IMR-90 (cell line): ENCODE measurements around the gene GBF1. TPM values are rescaled to one million over a fixed set of nuclear protein-coding genes. Genes with fewer than 3 reads are reported as not detected.

ENCODE experiments used
- ATAC-seq: fragments of 200-7000 bp; cut with Tn5 transposase; 2 replicates; pipeline ENCODE4 v1.9.1; 2020; ENCODE audit warnings: low read depth, mild to moderate bottlenecking, moderate library complexity
- BruUV-seq: library from RNA; stranded (reverse); fragments of 400-500 nt; replicated peaks from 2 replicates; lab custom pipeline; 2021; lab: Mats Ljungman, UMichigan
- CTCF ChIA-PET: fragments of 300-600 bp; formaldehyde crosslinking; extraction: SDS; loops from one replicate; lab custom pipeline; 2021; ENCODE audit warnings: antibody characterized with exemption; lab: Yijun Ruan, JAX
- POLR2A ChIA-PET: fragments of 300-600 bp; sonication (Branson Sonifier 250); formaldehyde crosslinking; loops from one replicate; lab custom pipeline; 2022; ENCODE audit warnings: antibody characterized with exemption; ENCODE audit not compliant: unreplicated experiment; lab: Charles Lee
- DNase-seq: peaks from one replicate; pipeline ENCODE4 v3.0.0; 2013
- H2AFZ ChIP-seq: replicated peaks from 2 replicates; pipeline ENCODE3; 2013; ENCODE audit warnings: low read length, mild to moderate bottlenecking; ENCODE audit not compliant: poor library complexity
- H2AK5ac ChIP-seq: 2 replicates; pipeline ENCODE4 v1.6.1; 2013; ENCODE audit warnings: low read depth, low read length, inconsistent platforms
- H2AK9ac ChIP-seq: replicated peaks from 2 replicates; pipeline ENCODE3; 2013; ENCODE audit warnings: mild to moderate bottlenecking, low read depth, low read length, moderate library complexity; ENCODE audit not compliant: poor library complexity
- H2BK120ac ChIP-seq: 2 replicates; pipeline ENCODE4 v1.6.1; 2013; ENCODE audit warnings: low read depth, low read length, inconsistent platforms
- H2BK15ac ChIP-seq: 3 replicates; pipeline ENCODE4 v1.6.1; 2013; ENCODE audit warnings: low read depth, low read length, inconsistent platforms
- H2BK20ac ChIP-seq: 2 replicates; pipeline ENCODE4 v1.6.1; 2013; ENCODE audit warnings: low read depth, mild to moderate bottlenecking, inconsistent platforms, low read length, moderate library complexity
- H2BK5ac ChIP-seq: 2 replicates; pipeline ENCODE4 v1.6.1; 2013; ENCODE audit warnings: mild to moderate bottlenecking, low read depth, low read length, inconsistent platforms; ENCODE audit not compliant: poor library complexity, severe bottlenecking
- H3K14ac ChIP-seq: replicated peaks from 2 replicates; pipeline ENCODE4 v1.6.1; 2013; ENCODE audit warnings: low read depth, low read length, inconsistent platforms
- H3K18ac ChIP-seq: 2 replicates; pipeline ENCODE4 v1.6.1; 2013; ENCODE audit warnings: low read depth, low read length, control low read depth
- H3K23ac ChIP-seq: 2 replicates; pipeline ENCODE4 v1.6.1; 2013; ENCODE audit warnings: low read depth, low read length, inconsistent platforms
- H3K27ac ChIP-seq: 2 replicates; pipeline ENCODE4 v1.5.1; 2013; ENCODE audit warnings: mild to moderate bottlenecking, control low read depth, low read length; ENCODE audit not compliant: insufficient read depth
- H3K27me3 ChIP-seq: 2 replicates; pipeline ENCODE4 v1.6.1; 2013; ENCODE audit warnings: low read length; ENCODE audit not compliant: control insufficient read depth, insufficient read depth
- H3K36me3 ChIP-seq: 2 replicates; pipeline ENCODE4 v1.6.1; 2013; ENCODE audit warnings: low read length, mixed read lengths; ENCODE audit not compliant: control insufficient read depth, insufficient read depth
- H3K4ac ChIP-seq: 2 replicates; pipeline ENCODE4 v1.6.1; 2013; ENCODE audit warnings: low read depth, low read length, inconsistent platforms
- H3K4me1 ChIP-seq: 2 replicates; pipeline ENCODE4 v1.6.1; 2013; ENCODE audit warnings: low read length, mixed read lengths; ENCODE audit not compliant: control insufficient read depth, insufficient read depth
- H3K4me2 ChIP-seq: 2 replicates; pipeline ENCODE4 v1.6.1; 2013; ENCODE audit warnings: low read depth, mild to moderate bottlenecking, control low read depth, low read length, moderate library complexity
- H3K4me3 ChIP-seq: 2 replicates; pipeline ENCODE4 v1.5.1; 2013; ENCODE audit warnings: low read depth, mild to moderate bottlenecking, control low read depth, low read length, moderate library complexity; ENCODE audit not compliant: insufficient read depth
- H3K56ac ChIP-seq: 2 replicates; pipeline ENCODE4 v1.6.1; 2013; ENCODE audit warnings: low read length, inconsistent platforms; ENCODE audit not compliant: insufficient read depth; ENCODE audit errors: extremely low read depth
- H3K79me1 ChIP-seq, 2 experiments: 2 replicates each; pipeline ENCODE4 v1.6.1; 2013; ENCODE audit warnings: low read length in 2 of 2, inconsistent platforms in 1 of 2, low read depth in 1 of 2
- H3K9ac ChIP-seq: 2 replicates; pipeline ENCODE4 v1.6.1; 2013; ENCODE audit warnings: low read depth, low read length, control low read depth
- H3K9me1 ChIP-seq: 2 replicates; pipeline ENCODE4 v1.6.1; 2013; ENCODE audit warnings: low read length, inconsistent platforms; ENCODE audit not compliant: insufficient read depth
- H3K9me3 ChIP-seq: 2 replicates; pipeline ENCODE4 v1.6.1; 2013; ENCODE audit warnings: low read length; ENCODE audit not compliant: control insufficient read depth, insufficient read depth
- H4K20me1 ChIP-seq: 2 replicates; pipeline ENCODE4 v1.6.1; 2013; ENCODE audit warnings: low read length, inconsistent platforms; ENCODE audit not compliant: insufficient read depth
- H4K5ac ChIP-seq: 2 replicates; pipeline ENCODE4 v1.6.1; 2013; ENCODE audit warnings: mild to moderate bottlenecking, low read depth, low read length, control low read depth
- H4K8ac ChIP-seq, 2 experiments: 2 replicates each; pipeline ENCODE4 v1.6.1; 2013; ENCODE audit warnings: low read depth in 2 of 2, low read length in 2 of 2, control low read depth in 1 of 2, inconsistent platforms in 1 of 2
- H4K91ac ChIP-seq: 2 replicates; pipeline ENCODE4 v1.6.1; 2013; ENCODE audit warnings: low read depth, low read length, inconsistent platforms; ENCODE audit not compliant: insufficient read depth
- CEBPB ChIP-seq: IDR thresholded peaks from 2 replicates; pipeline ENCODE4 v1.6.1; 2012; ENCODE audit warnings: low read depth, low read length, improper control_type of control experiment
- MXI1 ChIP-seq: IDR thresholded peaks from 2 replicates; pipeline ENCODE4 v1.6.1; 2012; ENCODE audit warnings: low read depth, mild to moderate bottlenecking, low read length, moderate library complexity, borderline replicate concordance
- NFE2L2 ChIP-seq: fragments of 150-350 bp; IDR thresholded peaks from 2 replicates; pipeline ENCODE4 v1.6.1; 2016; ENCODE audit warnings: low read depth, mild to moderate bottlenecking, low read length
- WGBS, 2 experiments: methylation state at CpG; one replicate each; pipeline versions ENCODE4 v1.1.5 to v1.1.7; 2013; ENCODE audit warnings: missing lambda C conversion rate in 2 of 2; ENCODE audit not compliant: insufficient read length in 1 of 2; ENCODE audit errors: extremely low coverage in 2 of 2; 5-methylcytosine and 5-hydroxymethylcytosine counted together
- dilution Hi-C: fragments of 300-500 bp; cut with HindIII; formaldehyde crosslinking; loops from one replicate; pipeline ENCODE4 v1.14.3; 2018; ENCODE audit warnings: low sequenced_read_pairs; ENCODE audit not compliant: unreplicated experiment
- in situ Hi-C: fragments of 300-500 bp; cut with MboI; formaldehyde crosslinking; loops from 3 replicates; pipeline ENCODE4 v1.14.3; 2019; ENCODE audit warnings: low sequenced_read_pairs, inconsistent platforms, mixed read lengths
- intact Hi-C: fragments of 100-400 bp; cut with micrococcal nuclease; formaldehyde crosslinking; loops from 2 replicates; pipeline ENCODE4 v1.10.0; 2022
- polyA plus RNA-seq, 3 experiments: library from polyadenylated mRNA; depleted of rRNA; stranded (reverse); fragments of >200 nt; gene quantifications; 2 replicates each; pipeline ENCODE4 v1.2.3, GENCODE V29; 2012; ENCODE audit warnings: low replicate concordance in 1 of 3
- total RNA-seq: library from RNA; depleted of rRNA; stranded (reverse); fragments of >200 nt; gene quantifications from 2 replicates; pipeline ENCODE4 v1.2.3, GENCODE V29; 2012

GBF1 gene
- total and polyA plus RNA-seq, 2 of the 4 experiments (the other 2 are of a cell fraction): 38.7 to 40.1 TPM

- Histone ChIP-seq H3K56ac (no peak overlapping the region), H3K79me1 (peaks cover 0 to 4% of the 10 kb centered on the region in 2 experiments; a peak in 1 of 4 replicates), H2BK5ac (no peak overlapping the region), H3K14ac (0 out of 2 replicates have a peak overlapping the region, but pooled peaks have one; percentile 15), H2BK15ac (no peak overlapping the region), H2BK120ac (no peak overlapping the region), H3K36me3 (no peaks in the 10 kb centered on the region), H2BK20ac (no peak overlapping the region), H3K4ac (peak overlapping the region; percentile 52), H3K9ac (peak overlapping the region; percentile 22), H4K8ac (peak overlapping the region; percentile 51 to 80; a peak in 2 of 4 replicates), H3K4me2 (peak overlapping the region; percentile 36), H3K18ac (no peak overlapping the region; the same call in 1 of the 2 replicates), H3K9me3 (no peaks in the 10 kb centered on the region), H4K5ac (peak overlapping the region; percentile 51; the same call in 1 of the 2 replicates), H2AK5ac (peak overlapping the region; percentile 83; the same call in 1 of the 2 replicates), H4K20me1 (no peaks in the 10 kb centered on the region; the same call in 1 of the 2 replicates), H4K91ac (no peak overlapping the region; the same call in 1 of the 2 replicates), H3K4me3 (peak overlapping the region; percentile 30), H3K4me1 (peaks cover 8% of the 10 kb centered on the region; the same call in 1 of the 2 replicates), H2AK9ac (peak overlapping the region; percentile 86), H3K27ac (no peak overlapping the region; the same call in 1 of the 2 replicates), H2AFZ (peak overlapping the region; percentile 88), H3K27me3 (peaks cover 64% of the 10 kb centered on the region), H3K23ac (no peak overlapping the region), H3K9me1 (peaks cover 11% of the 10 kb centered on the region; the same call in 1 of the 2 replicates)
- in situ Hi-C loops (no loop called here), dilution Hi-C loops (no loop called here), intact Hi-C loops (no loop called here)
- no TSS peak for BruUV-seq
- POLR2A ChIA-PET: no interaction called here
- peak; percentile 22; the same call in 1 of the 2 replicates for TF ChIP-seq MXI1
- TF ChIP-seq NFE2L2: no peak
- no peak for TF ChIP-seq CEBPB
- DNase-seq (no peak), ATAC-seq (peak; percentile 56)
- CTCF ChIA-PET: interaction anchor here (0.6 to 0.7 kb wide), 2 partner anchors 8 to 11 kb away, joined by 3 read pairs; no protein-coding TSS in a partner anchor
- WGBS, 2 experiments: 29% methylated on average over 4 of the region's 48 CpGs; no CpG with 5 or more reads in 1 of the 2 experiments
Observed at GRCh38 chr10:102410429-102411073, 165.2 kb downstream of the GBF1 start.
